Measurements from ENCODE around the gene NSF.

DNA sequence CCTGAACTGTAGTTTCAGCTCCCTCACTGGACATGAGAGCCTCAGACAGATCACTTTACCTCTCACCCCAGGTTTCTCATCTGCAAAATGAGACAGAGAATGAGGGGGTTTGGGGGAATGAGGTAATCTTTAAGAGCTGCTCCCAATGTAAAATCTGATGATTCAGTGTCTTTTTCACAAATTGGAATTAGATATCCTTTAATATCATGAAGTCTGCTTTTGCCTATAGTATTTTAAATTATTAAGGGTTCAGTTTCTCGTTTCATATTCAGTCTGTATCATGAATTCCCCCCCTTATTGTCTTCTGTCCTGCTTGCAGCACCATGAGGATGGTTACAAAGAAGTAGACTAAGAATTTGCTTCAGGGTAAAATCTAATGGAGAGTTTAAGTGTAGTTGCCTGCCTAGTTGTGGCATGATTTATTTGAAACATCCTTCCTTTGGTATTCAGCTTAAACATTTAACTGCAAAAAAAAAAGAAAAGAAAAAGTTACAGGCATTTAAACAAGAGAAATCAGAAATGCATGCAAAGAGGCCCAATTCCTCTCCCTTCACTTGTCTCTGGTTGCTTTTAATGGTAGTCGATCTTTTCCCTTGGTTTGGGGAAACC is 150.8 kb downstream of the NSF start:
- TF ChIP-seq POLR2AphosphoS5 (IDR thresholded peaks at IDR 0.05; ENCODE audit: insufficient read depth in 1 of 2, low read depth in 1 of 2) = no peak
- TF ChIP-seq, protein P1, sequence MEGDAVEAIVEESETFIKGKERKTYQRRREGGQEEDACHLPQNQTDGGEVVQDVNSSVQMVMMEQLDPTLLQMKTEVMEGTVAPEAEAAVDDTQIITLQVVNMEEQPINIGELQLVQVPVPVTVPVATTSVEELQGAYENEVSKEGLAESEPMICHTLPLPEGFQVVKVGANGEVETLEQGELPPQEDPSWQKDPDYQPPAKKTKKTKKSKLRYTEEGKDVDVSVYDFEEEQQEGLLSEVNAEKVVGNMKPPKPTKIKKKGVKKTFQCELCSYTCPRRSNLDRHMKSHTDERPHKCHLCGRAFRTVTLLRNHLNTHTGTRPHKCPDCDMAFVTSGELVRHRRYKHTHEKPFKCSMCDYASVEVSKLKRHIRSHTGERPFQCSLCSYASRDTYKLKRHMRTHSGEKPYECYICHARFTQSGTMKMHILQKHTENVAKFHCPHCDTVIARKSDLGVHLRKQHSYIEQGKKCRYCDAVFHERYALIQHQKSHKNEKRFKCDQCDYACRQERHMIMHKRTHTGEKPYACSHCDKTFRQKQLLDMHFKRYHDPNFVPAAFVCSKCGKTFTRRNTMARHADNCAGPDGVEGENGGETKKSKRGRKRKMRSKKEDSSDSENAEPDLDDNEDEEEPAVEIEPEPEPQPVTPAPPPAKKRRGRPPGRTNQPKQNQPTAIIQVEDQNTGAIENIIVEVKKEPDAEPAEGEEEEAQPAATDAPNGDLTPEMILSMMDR (IDR thresholded peaks at IDR 0.05) = no peak
